RWPE1 (cell line): ENCODE measurements around the gene IGSF8.
A peak's percentile ranks its signal among the peaks of the same experiment; 100 is the strongest.

Experiments
- CTCF ChIA-PET: fragments of 350-600 bp; sonication (Branson Sonifier 250); formaldehyde crosslinking; extraction: SDS; loops from one replicate; lab custom pipeline; 2021; lab: Yijun Ruan, JAX
- POLR2A ChIA-PET: fragments of 400-600 bp; formaldehyde crosslinking; extraction: SDS; loops from one replicate; lab custom pipeline; 2020; ENCODE audit warnings: antibody characterized with exemption; ENCODE audit not compliant: low non-redundant PET; lab: Yijun Ruan, JAX
- DNase-seq: peaks from one replicate; pipeline ENCODE4 v3.0.0; 2012; ENCODE audit warnings: low spot score
- H3K27ac ChIP-seq: fragments of 450-650 bp; 2 replicates; pipeline ENCODE4 v1.5.1; 2017
- CTCF ChIP-seq: fragments of 450-650 bp; conservative IDR thresholded peaks from 2 replicates; pipeline ENCODE4 v1.5.1; 2017; ENCODE audit warnings: low read depth, mild to moderate bottlenecking

The IGSF8 gene

GRCh38 chr1:160075836-160076235, 22.6 kb downstream of the IGSF8 start:
- no peak for TF ChIP-seq CTCF
- DNase-seq: no peak
- ChIA-PET POLR2A (no interaction called here), CTCF (interaction anchor here (0.6 kb wide), 1 partner anchor 29 kb away, joined by 3 read pairs; no protein-coding TSS in a partner anchor)
- H3K27ac ChIP-seq: no peak overlapping the region

GRCh38 chr1:160074865-160075264, 23.6 kb downstream of the IGSF8 start:
- ChIA-PET POLR2A (no interaction called here), CTCF (no interaction called here)
- no peak for TF ChIP-seq CTCF
- DNase-seq: no peak
- no peak overlapping the region for H3K27ac ChIP-seq

- no peak for DNase-seq
- TF ChIP-seq CTCF: no peak
- CTCF ChIA-PET: no interaction called here
- no peak overlapping the region for H3K27ac ChIP-seq
- POLR2A ChIA-PET: no interaction called here
Observed at GRCh38 chr1:160071289-160071688, 27.1 kb downstream of the IGSF8 start.

- TF ChIP-seq CTCF: no peak
- H3K27ac ChIP-seq: no peak overlapping the region
- POLR2A ChIA-PET: no interaction called here
- CTCF ChIA-PET: interaction anchor here (1.0 kb wide), 1 partner anchor 8 kb away, joined by 4 read pairs; no protein-coding TSS in a partner anchor
- peak; percentile 29 for DNase-seq
Observed at GRCh38 chr1:160070243-160071163, 27.9 kb downstream of the IGSF8 start.

- CTCF ChIA-PET: interaction anchor here (0.7 to 1.0 kb wide), 2 partner anchors 9 to 26 kb away, joined by 4 to 6 read pairs; no protein-coding TSS in a partner anchor
- H3K27ac ChIP-seq: no peak within 1 kb of the TSS
- POLR2A ChIA-PET: no interaction called here
- DNase-seq: no peak
- TF ChIP-seq CTCF: no peak
Observed at GRCh38 chr1:160069460-160070231, 28.8 kb downstream of the IGSF8 start, which contains the start of gene KCNJ10. Gene KCNJ10, minus strand, starts transcription at chr1:160070160. Its CDS starts 27,628 bp downstream, at chr1:160042532.

- H3K27ac ChIP-seq: no peak overlapping the region
- ChIA-PET CTCF (interaction anchor here (0.8 to 2.4 kb wide), 2 partner anchors 17 to 62 kb away, joined by 4 to 8 read pairs; no protein-coding TSS in a partner anchor), POLR2A (no interaction called here)
- TF ChIP-seq CTCF: no peak
- DNase-seq: no peak
Observed at GRCh38 chr1:160068225-160068624, 30.2 kb downstream of the IGSF8 start.
